GM19238 (cell line): ENCODE data around the gene GRID1.

Experiments
- DNase-seq: peaks from one replicate; pipeline ENCODE4 v3.0.0; 2011; ENCODE audit warnings: low spot score; ENCODE audit not compliant: insufficient read length

The GRID1 gene

DNA sequence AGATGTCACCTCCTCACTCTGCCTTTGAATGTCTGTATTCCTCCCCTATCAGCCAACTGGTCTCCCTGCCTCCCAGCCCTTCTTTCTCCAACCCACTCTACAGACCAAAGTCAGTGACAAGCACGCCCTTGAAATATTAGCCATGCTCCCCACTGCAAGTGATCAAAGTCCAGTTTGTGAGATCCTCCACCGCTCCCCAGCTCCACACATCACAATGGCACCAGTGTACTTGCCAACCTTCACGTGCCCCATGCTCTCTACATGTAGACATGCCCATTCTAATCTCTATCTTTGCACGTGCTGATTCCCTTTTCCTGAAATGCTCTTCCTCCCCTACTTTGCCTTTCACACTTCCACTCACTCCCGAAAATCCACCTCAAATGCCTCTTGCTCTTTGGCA, 150.9 kb downstream of the GRID1 start:
- no peak for DNase-seq

GRCh38 chr10:86215046-86215445, 151.5 kb downstream of the GRID1 start:
- DNase-seq = no peak

DNA sequence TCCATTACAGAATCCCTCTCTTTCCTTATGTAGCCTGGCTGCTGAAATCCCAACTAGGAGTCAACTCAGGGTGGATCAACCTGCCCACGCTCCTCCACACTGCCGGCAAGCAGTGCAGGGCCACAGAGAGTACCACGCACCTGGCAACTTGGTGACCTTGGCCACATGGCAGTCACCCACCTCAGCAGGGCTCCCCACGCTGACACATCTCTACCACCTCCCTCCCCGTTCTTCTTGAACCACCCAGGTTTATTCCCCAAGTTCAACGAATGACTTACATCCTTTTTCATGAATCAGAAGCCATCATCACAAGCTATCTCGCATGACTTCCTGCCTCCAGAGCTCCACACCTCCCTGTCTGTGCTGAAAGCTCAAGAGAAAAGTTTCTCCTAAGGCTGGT, 153.4 kb downstream of the GRID1 start:
- no peak for DNase-seq

GRCh38 chr10:86212391-86212700, 154.2 kb downstream of the GRID1 start:
- no peak for DNase-seq

GRCh38 chr10:86211691-86212390, 154.8 kb downstream of the GRID1 start:
- DNase-seq = no peak

DNA sequence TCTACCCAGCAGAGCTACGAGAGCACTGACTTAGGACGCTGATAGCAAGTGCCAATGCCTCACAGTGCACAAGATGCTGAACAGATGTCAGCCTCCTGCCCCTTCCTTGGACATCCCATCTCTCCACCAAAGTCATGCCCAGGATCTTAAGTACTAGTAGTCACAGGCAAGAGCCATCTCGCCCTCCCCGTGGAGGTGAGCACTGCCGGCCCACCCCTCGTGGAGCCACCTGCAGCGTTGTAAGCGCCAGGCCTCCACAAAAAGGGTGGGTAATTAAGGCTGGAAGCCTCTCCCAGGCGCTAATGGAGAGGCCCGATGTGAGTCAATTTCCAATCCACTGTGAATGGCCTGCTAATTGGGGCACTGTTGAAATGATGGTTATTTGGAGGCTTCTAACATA, 156.2 kb downstream of the GRID1 start:
- no peak for DNase-seq

GRCh38 chr10:86209726-86210125, 156.9 kb downstream of the GRID1 start:
- DNase-seq = no peak

DNA sequence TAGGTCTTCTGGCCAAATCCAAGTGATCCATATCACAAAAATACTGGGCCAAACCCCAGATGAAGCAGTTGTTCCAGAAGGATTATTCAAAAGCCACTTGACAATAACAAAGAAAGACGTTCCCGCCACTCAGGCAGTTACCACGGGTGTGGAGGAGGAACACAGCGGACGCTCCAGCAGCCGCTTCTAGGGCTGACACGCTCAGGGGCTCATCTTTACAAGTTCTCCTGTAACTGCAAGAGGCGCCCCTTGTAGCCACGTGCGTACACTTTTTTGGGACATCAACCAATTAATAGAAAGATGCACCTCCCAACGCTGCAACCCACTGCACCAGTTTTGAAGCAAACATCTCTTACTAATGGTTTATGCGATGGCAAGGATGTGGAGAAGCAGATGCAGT, 159.4 kb downstream of the GRID1 start:
- DNase-seq = no peak

- DNase-seq = no peak
These were observed 160.4 kb downstream of the GRID1 start for GRCh38 chr10:86206240-86206579.

- DNase-seq = no peak
These were observed 161.0 kb downstream of the GRID1 start for GRCh38 chr10:86205306-86206239.

DNA sequence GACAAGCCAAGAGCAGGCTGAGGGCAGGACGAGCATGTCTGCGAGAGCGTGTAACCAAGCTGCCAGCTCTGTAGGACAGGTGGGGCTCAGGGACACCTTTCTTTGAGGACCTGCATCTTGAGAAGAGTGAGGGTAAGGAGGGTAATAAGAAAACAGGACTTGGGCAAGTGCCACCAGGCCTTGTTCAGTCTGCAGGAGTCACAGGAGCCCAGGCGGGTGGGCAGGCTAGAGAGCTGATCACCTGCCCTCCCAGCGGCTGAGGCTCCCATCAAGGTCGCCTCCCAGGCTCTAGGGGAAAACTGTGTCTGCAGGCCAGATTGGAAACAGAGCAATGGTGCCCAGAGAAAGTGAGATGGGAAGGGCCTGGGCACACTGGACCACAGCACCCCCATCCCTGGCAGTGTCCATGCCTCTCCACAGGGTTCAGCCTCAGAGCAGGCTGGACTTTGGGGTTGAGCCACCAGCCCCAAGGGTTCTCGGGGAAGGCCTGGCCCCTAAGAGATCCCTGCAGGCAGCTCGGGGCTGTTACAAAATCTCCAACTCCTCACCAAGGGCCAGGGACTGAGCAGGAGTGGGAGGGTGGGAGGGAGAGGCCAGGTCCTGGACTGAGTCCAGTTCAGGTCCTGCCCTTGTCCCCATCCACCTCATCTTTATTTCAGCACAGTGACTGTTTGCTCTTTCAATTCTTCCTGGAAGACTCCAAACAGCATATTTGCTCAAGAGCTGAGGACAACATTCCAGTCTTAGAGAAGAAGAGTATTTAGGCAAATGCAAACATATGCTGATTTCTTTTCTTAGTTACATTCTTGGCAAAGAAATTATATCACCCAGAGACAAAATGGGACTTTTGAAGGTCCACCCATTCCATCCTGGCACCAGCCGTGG, 161.9 kb downstream of the GRID1 start:
- no peak for DNase-seq

DNA sequence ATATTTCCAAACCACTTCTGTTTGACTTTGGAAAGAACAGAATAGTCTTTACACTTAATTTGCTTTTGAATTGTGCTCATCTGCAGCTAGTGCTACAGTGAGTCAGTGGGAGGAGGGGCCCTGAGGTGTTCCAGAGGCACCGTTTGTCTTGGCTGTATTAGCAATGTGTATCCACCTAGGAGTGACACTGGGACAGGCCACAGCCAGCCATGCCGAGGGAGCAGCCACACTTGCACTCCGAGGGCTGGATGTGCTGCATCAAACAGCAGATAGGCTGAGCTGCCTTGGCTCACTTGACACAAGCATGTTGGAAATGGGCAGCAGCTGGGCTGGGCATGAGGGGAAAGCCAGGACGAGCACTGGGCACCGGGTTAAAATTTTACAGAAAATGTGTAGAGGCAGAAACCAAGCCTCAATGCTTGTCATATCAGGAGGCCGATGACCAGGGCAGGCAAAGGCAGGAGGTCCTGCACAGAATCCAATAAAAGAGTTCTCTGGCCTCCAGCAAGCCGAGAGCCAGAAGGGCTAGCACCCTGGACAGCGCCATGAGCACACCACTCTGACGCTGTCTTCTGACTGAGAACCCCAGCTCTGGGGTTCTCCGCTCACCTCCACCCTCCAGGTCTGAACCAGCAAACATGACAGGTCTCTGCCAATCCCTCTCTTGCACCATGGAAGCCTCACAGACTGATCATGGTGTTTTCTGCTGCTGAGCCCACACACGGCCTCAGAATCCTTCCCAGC, 163.3 kb downstream of the GRID1 start:
- peak; percentile 23 for DNase-seq

DNA sequence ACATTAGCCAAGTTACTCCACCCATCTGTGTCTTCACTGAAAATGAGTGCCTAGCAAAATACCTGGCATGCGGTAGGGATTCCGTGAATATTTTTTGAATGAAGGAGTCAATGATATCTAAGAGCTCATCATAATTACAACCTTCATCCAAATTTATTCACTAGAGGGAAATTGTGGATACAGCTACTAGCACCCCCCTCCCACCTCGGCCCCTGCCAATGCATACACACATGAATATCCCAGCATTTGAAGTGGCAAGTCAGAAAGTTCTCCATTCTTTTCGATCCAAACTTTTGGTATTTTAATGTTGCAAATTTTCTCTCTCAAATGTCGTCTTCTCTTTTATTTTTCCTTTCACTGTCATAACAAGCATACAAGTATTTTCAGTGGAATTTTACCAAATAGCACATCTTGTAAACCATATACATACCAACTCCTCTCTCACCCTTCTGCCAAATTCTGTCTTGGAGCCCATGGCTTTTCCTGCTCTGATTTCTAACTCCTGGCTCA, 164.3 kb downstream of the GRID1 start:
- no peak for DNase-seq

DNA sequence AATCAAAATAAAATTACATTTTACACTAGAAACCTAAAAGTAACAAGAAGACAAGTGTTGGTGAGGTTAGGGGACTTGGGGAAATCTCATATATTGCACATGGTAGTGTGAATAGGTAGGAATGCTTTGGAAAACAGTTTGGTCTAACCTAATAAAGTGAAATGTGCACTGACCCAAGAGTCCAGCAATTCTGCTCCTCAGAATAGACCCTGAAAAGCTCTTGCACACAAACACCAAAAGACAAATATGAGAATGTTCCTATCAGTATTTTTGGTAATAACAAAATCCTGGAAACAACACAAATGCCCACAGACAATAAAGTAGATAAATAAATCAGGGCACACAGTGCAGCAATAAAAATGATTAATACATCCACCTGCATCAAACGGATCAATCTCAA, 165.7 kb downstream of the GRID1 start:
- no peak for DNase-seq

DNA sequence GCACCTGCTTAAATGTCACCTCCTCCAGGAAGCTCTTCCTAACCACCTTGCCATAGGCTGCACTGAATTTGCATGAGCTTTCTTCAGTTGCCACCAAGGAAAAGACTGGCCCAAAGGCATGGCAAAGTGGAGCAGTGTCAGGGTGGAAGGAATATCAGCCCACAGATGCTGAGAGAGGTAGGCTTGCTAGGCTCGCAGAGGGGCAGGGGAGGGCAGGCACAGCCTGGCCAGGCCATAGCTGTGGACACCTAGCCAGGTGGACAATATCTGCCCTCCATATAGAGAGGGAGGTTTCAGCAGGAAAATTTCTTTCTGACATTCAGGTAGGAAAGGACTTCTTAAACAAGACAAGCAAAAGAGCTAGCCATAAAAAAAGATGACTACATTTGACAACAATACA, 166.3 kb downstream of the GRID1 start:
- DNase-seq = no peak

GRCh38 chr10:86199041-86199440, 167.6 kb downstream of the GRID1 start:
- DNase-seq = no peak

GRCh38 chr10:86198271-86198670, 168.3 kb downstream of the GRID1 start:
- no peak for DNase-seq

DNA sequence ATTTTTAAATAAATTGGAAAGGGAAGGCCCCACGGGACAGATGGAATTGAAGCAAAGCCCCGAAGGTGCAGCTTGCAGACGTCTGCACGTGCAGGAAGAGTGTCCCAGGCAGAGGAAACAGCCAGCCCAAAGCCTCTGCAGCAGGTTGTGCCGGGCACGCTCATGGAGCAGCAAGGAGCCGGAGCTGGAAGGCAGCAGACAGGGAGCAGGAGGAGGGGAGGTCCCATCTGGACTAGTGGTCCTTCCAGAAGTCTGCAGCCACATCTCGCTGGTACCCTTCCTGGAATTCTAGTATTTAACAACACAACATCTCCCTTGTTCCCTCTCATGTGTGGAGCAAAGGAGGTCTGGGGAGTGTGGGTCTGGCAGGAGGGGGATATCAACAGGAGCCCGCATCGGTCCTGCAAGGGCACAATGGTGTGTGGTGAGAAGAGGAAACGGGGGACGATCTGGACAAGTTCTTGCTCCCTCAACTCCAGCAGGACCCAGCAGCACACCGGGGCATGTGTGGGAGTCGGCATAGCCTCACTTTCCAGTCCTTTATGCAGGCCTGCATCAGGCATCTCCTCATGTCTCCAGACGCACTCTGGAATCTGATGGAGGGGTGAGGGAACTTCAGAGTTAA, 169.3 kb downstream of the GRID1 start:
- DNase-seq = no peak

GRCh38 chr10:86195521-86196157, 171.0 kb downstream of the GRID1 start:
- no peak for DNase-seq

DNA sequence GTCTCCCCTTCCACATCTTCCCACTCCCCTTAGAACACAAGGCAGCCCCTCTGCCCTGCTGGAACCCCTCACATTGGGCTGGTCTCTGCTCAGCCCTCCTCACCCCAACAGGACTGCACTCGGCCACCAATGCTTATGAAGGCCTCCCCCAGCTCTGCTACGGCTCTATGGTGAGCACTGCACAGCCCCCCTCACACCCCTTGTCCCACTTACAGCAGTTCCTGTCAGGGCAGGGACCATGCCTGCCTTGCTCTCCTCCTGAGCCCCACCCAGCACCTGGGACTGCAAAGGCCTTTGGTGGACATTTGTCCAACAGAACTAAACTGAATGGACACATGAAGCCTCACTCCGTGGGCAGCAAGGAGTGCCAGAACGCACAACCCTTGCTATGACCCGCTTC, 171.9 kb downstream of the GRID1 start:
- no peak for DNase-seq
